SH-SY5Y (cell line): ENCODE results near the gene HPN.

Source experiments
- GATA2 ChIP-seq: IDR thresholded peaks from 2 replicates; pipeline ENCODE4 v1.6.1; 2011; ENCODE audit warnings: mild to moderate bottlenecking, low read depth, low read length
- GATA3 ChIP-seq: IDR thresholded peaks from 2 replicates; pipeline ENCODE4 v1.6.1; 2011; ENCODE audit warnings: low read depth, mild to moderate bottlenecking, low read length, moderate library complexity

HPN gene

GRCh38 chr19:35058370-35058769, 16.8 kb downstream of the HPN start:
- TF ChIP-seq GATA3, result no peak
- TF ChIP-seq GATA2, result no peak

GRCh38 chr19:35059006-35059798, 17.7 kb downstream of the HPN start:
- TF ChIP-seq GATA3, result no peak
- no peak for TF ChIP-seq GATA2

- TF ChIP-seq GATA3, result no peak
- no peak for TF ChIP-seq GATA2
Measured at GRCh38 chr19:35059799-35060091, 18.2 kb downstream of the HPN start.

- TF ChIP-seq GATA3 (no peak), GATA2 (no peak)
Measured at GRCh38 chr19:35060160-35060855, 18.8 kb downstream of the HPN start.

- no peak for TF ChIP-seq GATA3
- no peak for TF ChIP-seq GATA2
Measured at GRCh38 chr19:35061583-35062373, 20.3 kb downstream of the HPN start.

- TF ChIP-seq GATA2, result no peak
- no peak for TF ChIP-seq GATA3
Measured at GRCh38 chr19:35062942-35063341, 21.4 kb downstream of the HPN start.

GRCh38 chr19:35063940-35064818, 22.7 kb downstream of the HPN start:
- TF ChIP-seq GATA2, result no peak
- TF ChIP-seq GATA3, result no peak

GRCh38 chr19:35065574-35065973, 24.1 kb downstream of the HPN start:
- TF ChIP-seq GATA2 (no peak), GATA3 (no peak)

- no peak for TF ChIP-seq GATA2
- no peak for TF ChIP-seq GATA3
Measured at GRCh38 chr19:35066121-35066520, 24.6 kb downstream of the HPN start.

GRCh38 chr19:35066691-35067563, 25.4 kb downstream of the HPN start:
- TF ChIP-seq GATA2 (no peak), GATA3 (no peak)

GRCh38 chr19:35068941-35069634, 27.6 kb downstream of the HPN start:
- no peak for TF ChIP-seq GATA2
- TF ChIP-seq GATA3, result no peak

- TF ChIP-seq GATA2 (no peak), GATA3 (no peak)
Measured at GRCh38 chr19:35069696-35070095, 28.2 kb downstream of the HPN start.
